Measurements from ENCODE around the gene MCC.

GRCh38 chr5:113514289-113514635, 26.0 kb upstream of the MCC start:
- TF ChIP-seq CTCF (conservative IDR thresholded peaks at IDR 0.05 in 1 of 2, IDR thresholded peaks at IDR 0.05 in 1 of 2; ENCODE audit: low read depth in 1 of 2, low read length in 2 of 2) (no peak), EZH2 (IDR thresholded peaks at IDR 0.05; ENCODE audit: low read length, missing control alignments) (no peak)
